ENCODE results near the gene AVEN.

DNA sequence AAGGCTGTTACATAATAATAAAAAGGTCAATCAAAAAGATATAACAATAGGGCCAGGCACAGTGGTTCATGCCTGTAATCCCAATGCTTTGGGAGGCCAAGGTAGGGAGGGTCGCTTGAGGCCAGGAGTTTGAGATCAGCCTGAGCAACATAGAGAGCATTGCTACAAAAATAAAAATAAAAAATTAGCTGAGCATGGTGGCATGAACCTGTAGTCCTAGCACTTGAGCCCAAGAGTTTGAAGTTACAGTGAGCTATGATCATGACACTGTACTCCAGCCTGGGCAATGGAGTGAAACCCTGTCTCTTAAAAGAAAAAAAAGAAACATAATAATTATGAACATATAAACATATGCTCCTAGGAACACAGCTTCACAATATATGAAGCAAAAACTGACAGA, 29.3 kb downstream of the AVEN start:
- TF ChIP-seq, protein P1, sequence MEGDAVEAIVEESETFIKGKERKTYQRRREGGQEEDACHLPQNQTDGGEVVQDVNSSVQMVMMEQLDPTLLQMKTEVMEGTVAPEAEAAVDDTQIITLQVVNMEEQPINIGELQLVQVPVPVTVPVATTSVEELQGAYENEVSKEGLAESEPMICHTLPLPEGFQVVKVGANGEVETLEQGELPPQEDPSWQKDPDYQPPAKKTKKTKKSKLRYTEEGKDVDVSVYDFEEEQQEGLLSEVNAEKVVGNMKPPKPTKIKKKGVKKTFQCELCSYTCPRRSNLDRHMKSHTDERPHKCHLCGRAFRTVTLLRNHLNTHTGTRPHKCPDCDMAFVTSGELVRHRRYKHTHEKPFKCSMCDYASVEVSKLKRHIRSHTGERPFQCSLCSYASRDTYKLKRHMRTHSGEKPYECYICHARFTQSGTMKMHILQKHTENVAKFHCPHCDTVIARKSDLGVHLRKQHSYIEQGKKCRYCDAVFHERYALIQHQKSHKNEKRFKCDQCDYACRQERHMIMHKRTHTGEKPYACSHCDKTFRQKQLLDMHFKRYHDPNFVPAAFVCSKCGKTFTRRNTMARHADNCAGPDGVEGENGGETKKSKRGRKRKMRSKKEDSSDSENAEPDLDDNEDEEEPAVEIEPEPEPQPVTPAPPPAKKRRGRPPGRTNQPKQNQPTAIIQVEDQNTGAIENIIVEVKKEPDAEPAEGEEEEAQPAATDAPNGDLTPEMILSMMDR (conservative IDR thresholded peaks at IDR 0.05; ENCODE audit: low read length), result no peak
- no peak for TF ChIP-seq EZH2phosphoT487 (IDR thresholded peaks at IDR 0.05; ENCODE audit: borderline replicate concordance, low read depth, low read length)
